H9 (cell line): Measurements from ENCODE around the gene REEP1. TPM values are rescaled to one million over a fixed set of nuclear protein-coding genes. Genes with fewer than 3 reads are reported as not detected.

Experiments
- DNase-seq: peaks from one replicate; pipeline ENCODE4 v3.0.0-alpha.2; 2017
- H2AFZ ChIP-seq: one replicate; pipeline ENCODE4 v1.6.1; 2013; ENCODE audit warnings: mild to moderate bottlenecking, low read length, control low read depth, moderate library complexity
- H2AK5ac ChIP-seq: 2 replicates; pipeline ENCODE4 v1.6.1; 2013; ENCODE audit warnings: low read length, control low read depth, mixed read lengths; ENCODE audit not compliant: insufficient read length
- H2BK120ac ChIP-seq: one replicate; pipeline ENCODE4 v1.6.1; 2013; ENCODE audit warnings: low read depth, mild to moderate bottlenecking, low read length, control low read depth, inconsistent platforms; ENCODE audit not compliant: poor library complexity, severe bottlenecking
- H2BK12ac ChIP-seq: 2 replicates; pipeline ENCODE4 v1.6.1; 2013; ENCODE audit warnings: low read length, control low read depth, mixed read lengths, low read depth; ENCODE audit not compliant: insufficient read length
- H2BK15ac ChIP-seq: 2 replicates; pipeline ENCODE4 v1.6.1; 2013; ENCODE audit warnings: low read depth, low read length, control low read depth
- H2BK20ac ChIP-seq: one replicate; pipeline ENCODE4 v1.6.1; 2013; ENCODE audit warnings: low read depth, mild to moderate bottlenecking, low read length, control low read depth, inconsistent platforms; ENCODE audit not compliant: poor library complexity, severe bottlenecking
- H2BK5ac ChIP-seq: 2 replicates; pipeline ENCODE4 v1.6.1; 2013; ENCODE audit warnings: low read length, control low read depth, mixed read lengths; ENCODE audit not compliant: insufficient read length
- H3K14ac ChIP-seq: 2 replicates; pipeline ENCODE4 v1.6.1; 2013; ENCODE audit warnings: low read length, control low read depth; ENCODE audit not compliant: insufficient read depth
- H3K18ac ChIP-seq: 2 replicates; pipeline ENCODE4 v1.6.1; 2013; ENCODE audit warnings: low read depth, mild to moderate bottlenecking, mixed read lengths, low read length, control low read depth; ENCODE audit not compliant: insufficient read length
- H3K23ac ChIP-seq: 2 replicates; pipeline ENCODE4 v1.6.1; 2013; ENCODE audit warnings: low read length, control low read depth, mixed read lengths, low read depth; ENCODE audit not compliant: insufficient read length
- H3K23me2 ChIP-seq: 2 replicates; pipeline ENCODE4 v1.6.1; 2013; ENCODE audit warnings: low read depth, mild to moderate bottlenecking, mixed read lengths, low read length, control low read depth; ENCODE audit not compliant: insufficient read length, poor library complexity, severe bottlenecking
- H3K27ac ChIP-seq: 2 replicates; pipeline ENCODE4 v1.5.1; 2013; ENCODE audit warnings: low read length, control low read depth, mixed read lengths, low read depth; ENCODE audit not compliant: insufficient read length
- H3K27me3 ChIP-seq: 2 replicates; pipeline ENCODE4 v1.6.1; 2013; ENCODE audit warnings: low read length, control low read depth, inconsistent platforms; ENCODE audit not compliant: insufficient read depth
- H3K4ac ChIP-seq: 2 replicates; pipeline ENCODE4 v1.6.1; 2013; ENCODE audit warnings: low read depth, mild to moderate bottlenecking, control low read depth, inconsistent platforms, low read length, moderate library complexity
- H3K4me1 ChIP-seq: 2 replicates; pipeline ENCODE4 v1.6.1; 2013; ENCODE audit warnings: low read length, control low read depth, inconsistent platforms; ENCODE audit not compliant: insufficient read depth
- H3K4me2 ChIP-seq: 2 replicates; pipeline ENCODE4 v1.6.1; 2013; ENCODE audit warnings: low read length, control low read depth, mixed read lengths; ENCODE audit not compliant: insufficient read length, insufficient read depth
- H3K56ac ChIP-seq: 2 replicates; pipeline ENCODE4 v1.6.1; 2013; ENCODE audit warnings: low read depth, mild to moderate bottlenecking, mixed read lengths, low read length, control low read depth; ENCODE audit not compliant: insufficient read length
- H3K79me1 ChIP-seq: 2 replicates; pipeline ENCODE4 v1.6.1; 2013; ENCODE audit warnings: low read depth, mild to moderate bottlenecking, moderate library complexity, low read length, control low read depth, inconsistent platforms; ENCODE audit not compliant: insufficient read depth, poor library complexity, severe bottlenecking
- H3K79me2 ChIP-seq: 2 replicates; pipeline ENCODE4 v1.6.1; 2013; ENCODE audit warnings: low read length, control low read depth, inconsistent platforms; ENCODE audit not compliant: insufficient read depth
- H3K9ac ChIP-seq: 2 replicates; pipeline ENCODE4 v1.6.1; 2013; ENCODE audit warnings: low read length, control low read depth, mixed read lengths; ENCODE audit not compliant: insufficient read length; ENCODE audit errors: extremely low read depth
- H3K9me3 ChIP-seq: one replicate; pipeline ENCODE4 v1.6.1; 2013; ENCODE audit warnings: low read depth, low read length, inconsistent platforms; ENCODE audit not compliant: control insufficient read depth
- H3T11ph ChIP-seq: one replicate; pipeline ENCODE4 v1.6.1; 2013; ENCODE audit warnings: mild to moderate bottlenecking, low read length, control low read depth, inconsistent platforms
- H4K20me1 ChIP-seq: one replicate; pipeline ENCODE4 v1.6.1; 2013; ENCODE audit not compliant: control insufficient read depth, insufficient read length, insufficient read depth
- H4K5ac ChIP-seq: 2 replicates; pipeline ENCODE4 v1.6.1; 2013; ENCODE audit warnings: low read depth, mild to moderate bottlenecking, mixed read lengths, low read length, control low read depth; ENCODE audit not compliant: insufficient read length
- H4K8ac ChIP-seq: replicated peaks from 2 replicates; pipeline ENCODE4 v1.6.1; 2013; ENCODE audit warnings: low read length, control low read depth, mixed read lengths, low read depth; ENCODE audit not compliant: insufficient read length
- H4K91ac ChIP-seq: 2 replicates; pipeline ENCODE4 v1.6.1; 2013; ENCODE audit warnings: low read depth, mild to moderate bottlenecking, moderate library complexity, mixed read lengths, low read length, control low read depth; ENCODE audit not compliant: insufficient read length
- H3K27ac Mint-ChIP-seq, 3 experiments: 2 replicates in 2 of 3; 3 replicates in 1 of 3; pipeline ENCODE4 v1.8.0; 2020 to 2021; ENCODE audit warnings: mixed read lengths in 3 of 3, mild to moderate bottlenecking in 1 of 3, moderate library complexity in 1 of 3
- H3K27me3 Mint-ChIP-seq: 2 replicates; pipeline ENCODE4 v1.8.0; 2021; ENCODE audit warnings: low read depth, mild to moderate bottlenecking, moderate library complexity, mixed read lengths
- H3K36me3 Mint-ChIP-seq, 3 experiments: 2 replicates in 2 of 3; 3 replicates in 1 of 3; pipeline ENCODE4 v1.8.0; 2020 to 2021; ENCODE audit warnings: low read depth in 3 of 3, mixed read lengths in 3 of 3; ENCODE audit not compliant: insufficient read depth in 1 of 3
- H3K4me1 Mint-ChIP-seq, 2 experiments: 2 replicates each; pipeline ENCODE4 v1.8.0; 2020; ENCODE audit warnings: mixed read lengths in 2 of 2
- H3K4me3 Mint-ChIP-seq, 2 experiments: 2 replicates in 1 of 2; 3 replicates in 1 of 2; pipeline ENCODE4 v1.8.0; 2020 to 2021; ENCODE audit warnings: mild to moderate bottlenecking in 2 of 2, mixed read lengths in 2 of 2, moderate library complexity in 1 of 2
- H3K9me3 Mint-ChIP-seq, 2 experiments: 2 replicates in 1 of 2; 3 replicates in 1 of 2; pipeline ENCODE4 v1.8.0; 2020; ENCODE audit warnings: mild to moderate bottlenecking in 2 of 2, mixed read lengths in 2 of 2, moderate library complexity in 1 of 2
- WGBS: extraction: QIAGEN DNeasy Blood & Tissue Kit; methylation state at CpG from one replicate; pipeline ENCODE4 v1.1.7; 2013; ENCODE audit warnings: missing lambda C conversion rate, low lambda C conversion rate, mixed read lengths; ENCODE audit not compliant: insufficient read length; ENCODE audit errors: extremely low coverage; 5-methylcytosine and 5-hydroxymethylcytosine counted together
- total RNA-seq: library from RNA; stranded (reverse); gene quantifications from 2 replicates; pipeline ENCODE4 v1.2.1, GENCODE V29; 2021
- TF ChIP-seq, protein P1 (sequence below): fragments of 200-600 bp; sonication (generic); conservative IDR thresholded peaks from 3 replicates; pipeline ENCODE4 v1.8.0; 2021; ENCODE audit warnings: antibody characterized with exemption, mild to moderate bottlenecking

Gene REEP1
- total RNA-seq, 1 experiment from 2014 or later, result 1.3 TPM

DNA sequence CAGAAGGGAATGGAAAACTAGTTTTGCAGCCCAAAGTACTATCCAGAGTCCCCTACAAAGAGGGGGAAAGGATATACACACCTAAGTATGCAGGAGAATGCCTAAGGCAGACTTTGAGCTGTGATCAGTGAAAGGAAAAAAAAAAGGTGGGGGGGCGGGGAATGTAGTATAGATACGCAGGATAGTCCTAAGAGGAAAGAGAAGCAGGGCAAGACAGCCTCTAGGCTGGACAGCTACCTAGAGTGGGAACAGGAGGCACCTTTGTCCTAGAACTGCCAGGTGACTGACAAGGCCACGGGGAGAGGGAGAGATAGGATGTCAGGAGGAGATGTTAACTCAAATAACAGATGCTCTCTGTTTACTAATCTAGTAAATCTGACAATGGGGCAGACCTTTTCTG, 6.0 kb downstream of the REEP1 start:
- no peaks in the 10 kb centered on the region; a peak in 1 of 7 replicates for H3K36me3 Mint-ChIP-seq
- Histone ChIP-seq H3K18ac (no peak overlapping the region), H4K5ac (no peak overlapping the region)

More for the DNA sequence above, 6.0 kb downstream of the REEP1 start:
- Histone ChIP-seq H3K27me3 (peaks cover 7% of the 10 kb centered on the region; the same call in 1 of the 2 replicates), H3K9ac (no peak overlapping the region), H3K56ac (no peak overlapping the region), H3K79me2 (no peaks in the 10 kb centered on the region), H2AFZ (no peak overlapping the region), H2BK12ac (no peak overlapping the region), H2AK5ac (no peak overlapping the region), H3K4me2 (no peak overlapping the region), H3K27ac (no peak overlapping the region), H2BK5ac (no peak overlapping the region), H2BK15ac (no peak overlapping the region), H3K23ac (no peak overlapping the region), H3K79me1 (no peaks in the 10 kb centered on the region), H3K4ac (no peak overlapping the region), H3T11ph (no peak overlapping the region), H2BK120ac (no peak overlapping the region), H4K20me1 (no peaks in the 10 kb centered on the region), H3K9me3 (no peaks in the 10 kb centered on the region), H4K91ac (no peak overlapping the region), H2BK20ac (no peak overlapping the region), H3K23me2 (peaks cover under 1% of the 10 kb centered on the region), H4K8ac (no peak overlapping the region), H3K14ac (no peak overlapping the region), H3K4me1 (0 out of 2 replicates have a peak, but pooled peaks cover 3% of the 10 kb centered on the region)
- no CpG with 5 or more reads among the region's 3 CpGs for WGBS
- Mint-ChIP-seq H3K4me1 (peaks cover 6 to 11% of the 10 kb centered on the region in 2 experiments), H3K4me3 (no peak overlapping the region), H3K27me3 (peaks cover 66% of the 10 kb centered on the region), H3K27ac (no peak overlapping the region), H3K9me3 (peaks cover 7 to 8% of the 10 kb centered on the region in 2 experiments)
- TF ChIP-seq, protein P1, sequence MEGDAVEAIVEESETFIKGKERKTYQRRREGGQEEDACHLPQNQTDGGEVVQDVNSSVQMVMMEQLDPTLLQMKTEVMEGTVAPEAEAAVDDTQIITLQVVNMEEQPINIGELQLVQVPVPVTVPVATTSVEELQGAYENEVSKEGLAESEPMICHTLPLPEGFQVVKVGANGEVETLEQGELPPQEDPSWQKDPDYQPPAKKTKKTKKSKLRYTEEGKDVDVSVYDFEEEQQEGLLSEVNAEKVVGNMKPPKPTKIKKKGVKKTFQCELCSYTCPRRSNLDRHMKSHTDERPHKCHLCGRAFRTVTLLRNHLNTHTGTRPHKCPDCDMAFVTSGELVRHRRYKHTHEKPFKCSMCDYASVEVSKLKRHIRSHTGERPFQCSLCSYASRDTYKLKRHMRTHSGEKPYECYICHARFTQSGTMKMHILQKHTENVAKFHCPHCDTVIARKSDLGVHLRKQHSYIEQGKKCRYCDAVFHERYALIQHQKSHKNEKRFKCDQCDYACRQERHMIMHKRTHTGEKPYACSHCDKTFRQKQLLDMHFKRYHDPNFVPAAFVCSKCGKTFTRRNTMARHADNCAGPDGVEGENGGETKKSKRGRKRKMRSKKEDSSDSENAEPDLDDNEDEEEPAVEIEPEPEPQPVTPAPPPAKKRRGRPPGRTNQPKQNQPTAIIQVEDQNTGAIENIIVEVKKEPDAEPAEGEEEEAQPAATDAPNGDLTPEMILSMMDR, result no peak
- DNase-seq, result no peak
